NCI-H748 treated with DMSO at 0.1 percent for 48 hours (cell line): ENCODE data around the gene SCD5.

Experiments
- DNase-seq: peaks from one replicate; lab custom pipeline; 2025; lab: John Stamatoyannopoulos, UW

The SCD5 gene

DNA sequence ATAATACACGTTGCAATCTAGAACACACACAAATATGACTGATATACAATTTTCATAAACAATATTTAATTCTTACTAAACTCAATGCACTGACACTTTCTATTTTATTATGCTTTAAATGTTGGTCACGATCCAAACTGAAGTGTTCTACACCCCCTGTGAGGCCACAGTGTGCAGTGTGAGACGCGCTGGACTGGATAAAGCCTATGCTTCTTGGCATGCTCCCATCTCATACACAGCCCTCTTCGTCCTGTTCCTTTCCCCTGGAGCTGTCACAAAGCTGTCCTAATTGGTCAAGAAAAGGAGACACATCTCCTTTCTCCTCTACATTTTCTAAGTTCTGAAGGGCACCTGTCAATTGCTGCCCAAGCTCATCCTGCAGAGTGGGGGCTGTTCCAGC is 72.0 kb downstream of the SCD5 start:
- DNase-seq = no peak

DNA sequence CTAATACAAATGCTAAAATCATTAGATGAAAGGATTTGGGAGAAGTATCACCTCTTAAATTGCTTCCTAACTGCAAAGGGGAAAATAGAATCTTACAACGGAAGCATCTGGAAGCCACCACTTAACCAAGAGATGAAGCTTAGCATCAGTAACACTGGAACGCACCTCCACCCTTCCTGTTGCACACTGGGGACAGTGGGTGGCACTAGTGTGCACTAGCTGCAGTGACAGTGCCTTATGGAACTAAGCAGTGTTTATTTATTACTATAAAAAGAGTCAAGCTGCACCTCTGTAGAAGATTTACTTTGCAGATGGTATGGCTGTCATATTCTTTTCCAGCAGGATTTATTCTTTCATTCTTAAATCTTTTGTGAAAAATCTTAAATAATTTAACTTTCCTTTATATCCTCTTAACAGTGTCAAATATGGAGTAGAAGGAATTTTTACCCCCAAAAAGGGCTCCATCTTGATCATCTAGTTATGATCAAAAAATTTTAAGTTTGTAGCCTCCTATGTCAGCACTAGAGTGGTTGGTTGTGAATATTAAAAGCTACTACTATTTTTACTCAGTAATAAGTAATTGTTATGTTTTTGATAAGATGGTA is 76.7 kb downstream of the SCD5 start:
- DNase-seq = no peak

GRCh38 chr4:82718162-82718940 is 80.2 kb downstream of the SCD5 start:
- no peak for DNase-seq

DNA sequence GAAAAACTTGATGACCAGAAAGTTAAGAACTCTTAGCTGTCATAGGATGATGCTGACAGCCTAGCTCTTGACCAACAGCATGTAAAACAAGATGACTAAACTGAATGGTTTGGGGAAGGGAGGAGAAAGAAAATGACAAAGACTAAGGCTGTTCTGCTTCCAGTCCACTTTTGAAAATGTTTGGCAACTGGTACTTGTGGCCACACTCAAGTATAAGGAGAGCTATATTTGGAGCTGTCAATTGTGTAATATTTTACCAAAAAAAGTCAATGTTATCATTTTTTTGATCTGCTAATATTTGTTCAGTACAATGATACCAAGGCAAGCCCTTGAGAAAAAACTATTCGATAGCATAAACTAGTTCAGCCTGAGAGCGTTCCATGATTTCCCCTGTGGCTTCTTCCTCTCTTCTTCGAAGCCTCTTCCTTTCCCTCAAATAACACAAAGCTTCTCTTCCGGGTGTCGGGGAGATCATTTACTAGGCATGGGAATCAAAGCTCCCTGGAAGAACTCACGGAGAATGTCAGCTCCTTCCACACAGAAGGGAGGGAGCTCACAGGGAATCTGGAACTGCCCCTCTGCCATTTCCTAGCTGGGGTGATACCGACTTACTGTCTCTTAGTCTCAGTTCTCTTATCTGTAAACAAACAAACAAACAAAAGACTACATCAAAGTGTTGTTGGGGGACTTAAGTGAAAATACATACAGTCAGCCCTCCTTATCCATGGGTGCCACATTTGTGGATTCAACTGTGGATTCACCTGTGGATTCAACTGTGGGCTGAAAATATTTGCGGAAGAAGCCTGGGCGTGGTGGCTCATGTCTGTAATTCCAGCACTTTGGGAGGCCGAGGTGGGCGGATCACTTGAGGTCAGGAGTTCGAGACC is 82.6 kb downstream of the SCD5 start:
- DNase-seq = no peak

DNA sequence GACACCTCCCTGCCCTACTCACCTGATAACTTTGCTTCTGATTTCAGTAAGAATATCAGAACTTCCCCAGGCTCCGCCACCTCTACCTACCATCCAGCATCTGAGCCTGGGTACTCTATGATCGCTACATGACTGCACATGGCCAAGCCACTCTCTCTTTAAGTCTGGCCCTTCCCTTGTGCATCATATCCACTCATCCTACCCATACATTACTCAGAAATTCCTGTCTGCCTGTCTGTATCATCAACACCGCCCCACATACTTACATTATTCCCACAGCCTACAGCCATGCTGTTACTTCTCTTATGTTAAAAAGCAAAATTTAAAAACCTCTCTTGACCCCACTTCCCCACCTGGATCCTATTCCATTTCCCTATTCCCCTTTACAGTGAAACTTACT is 84.7 kb downstream of the SCD5 start:
- DNase-seq = no peak

DNA sequence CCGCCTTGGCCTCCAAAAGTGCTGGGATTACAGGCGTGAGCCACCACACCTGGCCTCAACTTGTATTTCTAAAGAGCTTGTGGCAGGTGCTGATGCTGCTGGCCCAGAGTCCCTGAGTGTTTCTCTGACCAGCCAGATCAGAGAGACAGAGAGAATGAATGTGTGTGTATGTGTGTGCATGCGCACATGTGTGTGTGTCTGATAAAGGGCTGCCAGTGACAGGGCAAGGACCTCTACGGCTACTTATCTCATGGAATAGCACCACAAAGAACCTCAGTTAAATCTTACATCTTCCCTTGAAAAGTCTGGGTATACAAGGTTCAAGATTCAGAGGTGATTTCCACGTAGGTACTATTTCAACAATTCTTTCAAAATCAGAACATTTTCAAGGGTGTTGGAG is 86.0 kb downstream of the SCD5 start:
- no peak for DNase-seq

DNA sequence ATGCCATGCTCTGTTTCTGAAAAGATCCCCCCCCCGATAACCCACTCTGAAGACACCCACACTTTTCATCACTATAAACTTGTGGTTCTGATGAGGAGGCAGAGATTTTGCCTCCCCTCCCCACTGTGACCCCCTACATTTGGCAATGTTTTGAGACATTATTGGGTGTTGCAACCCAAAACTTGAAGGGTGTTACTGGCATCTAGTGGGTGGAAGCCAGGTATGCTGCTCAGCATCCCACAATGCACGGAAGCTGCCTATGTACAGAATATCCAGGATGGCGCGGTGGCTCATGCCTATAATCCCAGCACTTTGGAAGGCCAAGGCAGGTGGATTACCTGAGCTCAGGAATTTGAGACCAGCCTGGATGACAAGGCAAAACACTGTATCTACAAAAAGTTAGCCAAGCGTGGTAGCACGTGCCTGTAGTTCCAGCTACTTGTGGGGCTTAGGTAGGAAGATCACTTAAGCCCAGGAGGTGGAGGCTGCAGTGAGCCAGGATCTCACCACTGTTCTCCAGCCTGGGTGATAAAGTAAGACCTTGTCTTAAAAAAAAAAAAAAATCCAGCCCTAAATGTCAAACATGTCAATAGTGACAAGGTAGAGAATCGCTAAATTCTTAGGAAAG is 87.3 kb downstream of the SCD5 start:
- DNase-seq = no peak

DNA sequence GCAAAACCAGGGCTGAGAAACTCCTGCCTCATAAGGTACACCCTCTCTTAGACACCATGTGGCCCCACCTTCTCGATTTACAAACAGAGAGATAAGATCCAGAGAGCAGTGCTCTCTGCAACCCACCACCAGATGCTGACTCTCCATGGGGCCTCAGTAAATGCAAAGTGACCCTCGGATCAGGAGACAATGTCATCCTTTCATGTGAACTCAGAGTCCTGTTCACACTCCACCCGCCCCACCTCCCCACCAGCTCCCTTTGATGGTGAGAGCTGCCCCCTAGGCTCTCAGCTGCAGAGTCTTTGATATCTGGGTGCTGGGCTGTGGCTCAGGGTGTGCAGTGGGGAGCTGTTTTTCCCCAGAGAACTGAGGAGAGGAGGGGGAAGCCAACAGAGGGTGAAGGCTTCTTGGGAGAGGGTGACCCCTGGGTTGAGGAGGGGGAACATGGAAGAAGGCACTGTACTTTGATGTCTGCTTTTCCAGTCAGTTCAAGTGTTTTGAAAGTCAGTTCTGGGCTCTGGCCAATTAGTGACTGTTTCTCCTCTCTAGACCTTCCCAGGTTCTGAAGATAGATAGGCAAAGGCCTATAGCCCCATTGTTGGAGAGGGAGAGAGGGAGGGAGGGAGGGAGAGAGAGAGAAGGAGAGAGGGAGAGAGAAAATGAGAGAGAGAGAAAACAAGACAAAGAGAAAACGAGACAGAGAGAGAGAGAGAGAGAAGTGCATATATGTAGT is 88.2 kb downstream of the SCD5 start:
- DNase-seq = no peak

DNA sequence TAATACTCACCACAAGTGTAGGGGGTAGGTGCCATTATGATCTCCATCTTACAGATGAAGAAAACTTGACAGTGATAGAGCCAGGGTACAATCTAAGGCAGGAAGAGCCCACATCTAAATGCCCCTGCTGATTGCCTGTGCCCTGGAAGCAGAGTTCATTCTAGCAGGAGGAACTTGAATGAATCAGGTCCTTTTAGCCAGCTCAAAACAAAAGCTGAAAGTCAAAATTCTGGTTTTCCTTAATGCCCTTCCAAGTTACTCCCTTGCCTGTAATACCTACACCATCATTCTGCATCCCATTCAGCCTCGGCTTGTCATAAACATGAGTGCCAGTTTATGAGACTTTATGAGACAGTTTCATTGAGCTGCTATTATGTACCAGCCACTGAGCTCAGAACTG is 89.6 kb downstream of the SCD5 start:
- no peak for DNase-seq

DNA sequence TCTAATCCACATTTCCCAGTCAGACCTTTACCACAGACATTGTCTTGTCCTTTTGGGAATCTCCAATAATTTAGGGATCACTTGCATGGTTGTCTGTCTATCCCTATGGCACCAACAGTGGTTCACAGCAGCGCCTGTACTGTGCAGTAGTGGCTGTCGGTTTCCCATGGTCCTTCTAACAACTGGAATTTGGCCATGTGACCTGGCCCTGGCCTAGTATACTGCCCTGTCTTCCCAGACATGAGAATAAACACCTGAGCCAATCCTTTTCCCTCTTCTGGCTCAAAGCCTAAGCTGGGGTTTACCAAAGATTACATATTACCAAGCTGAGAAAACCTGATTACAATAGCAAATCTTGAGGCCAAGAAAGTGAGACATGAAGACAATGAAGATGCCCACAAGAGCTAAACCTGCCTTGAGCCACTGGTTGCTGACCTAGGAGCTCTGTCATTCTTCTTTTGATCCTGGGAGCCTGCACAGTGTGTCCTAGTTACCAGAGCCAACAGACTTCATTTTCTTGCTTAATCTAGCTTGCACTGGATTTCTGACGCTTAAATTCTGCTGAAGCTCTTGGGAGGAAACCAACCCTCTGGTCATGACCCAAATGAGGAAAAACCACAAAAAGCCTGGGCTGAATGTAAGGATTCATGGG is 92.1 kb downstream of the SCD5 start:
- no peak for DNase-seq

DNA sequence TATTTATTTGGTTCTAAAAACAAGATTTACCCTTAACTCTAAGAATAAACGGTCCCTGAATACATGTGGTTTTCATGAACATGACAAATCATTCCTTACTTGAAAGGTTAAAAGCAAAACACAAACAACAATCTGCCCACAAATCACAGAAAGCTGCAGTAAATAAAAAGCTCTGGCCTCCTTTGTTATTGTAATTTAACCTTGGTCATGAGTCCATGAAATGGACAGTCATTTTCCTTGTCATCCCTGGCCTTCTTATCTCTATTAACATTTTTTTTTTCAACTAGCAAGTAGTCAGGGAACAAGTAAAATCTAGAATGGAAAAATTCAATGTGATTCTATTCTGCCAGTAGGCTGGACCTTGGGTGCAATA is 92.7 kb downstream of the SCD5 start:
- DNase-seq = no peak

GRCh38 chr4:82705169-82705927 is 93.2 kb downstream of the SCD5 start:
- DNase-seq = no peak

DNA sequence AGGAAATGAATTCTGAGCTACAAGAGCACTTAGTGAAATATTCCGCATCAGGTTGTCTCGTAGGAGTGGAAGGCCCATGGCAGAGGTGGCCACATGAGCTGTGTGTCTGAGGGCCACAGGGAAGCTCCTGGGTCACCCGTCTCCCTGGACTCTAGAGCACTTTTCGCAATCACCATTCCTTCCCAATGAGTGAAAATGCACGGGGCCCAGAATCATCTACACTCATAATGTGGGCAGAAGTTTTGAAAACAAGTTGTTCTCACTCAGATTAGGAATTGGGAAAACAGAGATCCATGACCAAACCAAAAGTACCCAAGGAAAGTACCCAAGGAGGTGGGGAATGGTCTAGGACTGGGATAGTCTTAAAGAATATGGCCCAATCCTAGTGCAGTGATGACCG is 94.4 kb downstream of the SCD5 start:
- no peak for DNase-seq

GRCh38 chr4:82698412-82698811 is 100.2 kb downstream of the SCD5 start:
- DNase-seq = no peak

DNA sequence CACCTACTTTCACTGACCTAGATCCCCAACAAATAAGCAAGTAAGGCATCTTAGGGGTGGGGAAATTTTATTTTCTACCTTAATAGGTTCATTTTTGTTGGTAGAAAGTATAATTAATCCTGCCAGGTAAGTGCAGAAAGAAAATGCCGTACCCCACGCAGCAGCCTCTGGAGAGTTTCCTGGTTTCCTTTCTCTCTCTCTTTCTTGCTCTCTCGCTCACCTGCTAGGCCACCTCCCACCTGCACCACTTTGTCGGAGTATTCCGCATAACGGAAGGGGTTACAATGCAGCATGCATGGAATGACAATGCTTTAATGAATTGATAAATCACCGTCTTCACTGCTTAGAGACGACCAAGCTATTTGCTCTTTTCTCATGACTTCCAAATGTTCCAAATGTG is 101.0 kb downstream of the SCD5 start:
- no peak for DNase-seq

- no peak for DNase-seq
Observed at GRCh38 chr4:82696117-82696860, 102.3 kb downstream of the SCD5 start.

- no peak for DNase-seq
Observed at GRCh38 chr4:82694892-82695291, 103.7 kb downstream of the SCD5 start.

DNA sequence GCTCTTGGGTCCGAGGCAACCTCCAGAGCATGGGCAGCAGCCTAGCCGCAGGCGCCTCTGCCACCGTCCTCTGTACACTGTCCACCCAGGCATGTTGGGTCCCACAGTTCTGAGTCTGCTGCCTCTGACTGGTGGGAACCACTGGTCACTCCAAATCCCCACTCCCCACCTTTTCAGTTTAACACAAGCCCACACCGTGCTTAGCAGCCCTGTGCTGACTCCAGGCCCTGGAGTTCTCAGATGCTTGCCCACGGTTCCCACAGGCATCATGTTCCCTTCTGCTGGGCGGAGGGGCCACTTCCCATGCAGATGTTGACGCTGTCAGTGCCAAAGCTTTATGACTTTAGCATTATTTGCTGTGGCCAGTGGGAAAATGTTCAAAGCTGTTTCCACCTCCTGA is 104.5 kb downstream of the SCD5 start:
- DNase-seq = no peak

- DNase-seq = no peak
Observed at GRCh38 chr4:82692101-82692780, 106.4 kb downstream of the SCD5 start.
